ENCODE data around the gene ZNF260. TPM values are rescaled to one million over a fixed set of nuclear protein-coding genes. Genes with fewer than 3 reads are reported as not detected.

The ZNF260 gene
- total RNA-seq, 1 experiment from 2014 or later: 0.07 TPM

GRCh38 chr19:36501973-36502372 lies 26.1 kb downstream of the ZNF260 start:
- no peak overlapping the region for H3K27ac ChIP-seq (ENCODE audit: low read depth, low read length)
- no peak overlapping the region for H3K4me2 ChIP-seq (ENCODE audit: low read length)
- DNase-seq (ENCODE audit: low read depth, low spot score) (no peak), ATAC-seq (no peak)
- BruUV-seq (replicated peaks): no TSS peak
- RAD21 ChIA-PET (ENCODE audit: low non-redundant PET in 1 of 2, low total read pairs in 2 of 2, uncharacterized antibody in 2 of 2, unreplicated experiment in 2 of 2): no interaction called here
- H3K79me2 ChIP-seq (ENCODE audit: insufficient read depth, low read length): no peaks in the 10 kb centered on the region
- H3K36me3 ChIP-seq (ENCODE audit: control insufficient read depth in 1 of 2, insufficient read depth in 2 of 2, low read length in 2 of 2): no peaks in the 10 kb centered on the region
- intact Hi-C loops (cut with micrococcal nuclease): no loop called here
- CTCF ChIA-PET: no interaction called here
- H3K27me3 ChIP-seq (ENCODE audit: insufficient read depth, low read length): no peaks in the 10 kb centered on the region
- POLR2A ChIA-PET: no interaction called here
- no peaks in the 10 kb centered on the region for H4K20me1 ChIP-seq (ENCODE audit: insufficient read depth)
- H3K4me1 ChIP-seq (ENCODE audit: control insufficient read depth in 1 of 2, insufficient read depth in 2 of 2, low read length in 2 of 2): no peaks in the 10 kb centered on the region
- H3K4me3 ChIP-seq (replicated peaks in 1 of 2; ENCODE audit: low read depth in 1 of 2, low read length in 2 of 2): no peak overlapping the region
- H3K9me3 ChIP-seq (ENCODE audit: control insufficient read depth in 1 of 2, insufficient read depth in 1 of 2, low read depth in 1 of 2, low read length in 2 of 2): peaks cover 0 to 19% of the 10 kb centered on the region in 2 experiments; a peak in 2 of 4 replicates
- H3K9ac ChIP-seq (ENCODE audit: low read length): no peak overlapping the region
- H2AFZ ChIP-seq (ENCODE audit: low read depth, low read length, poor library complexity, severe bottlenecking): no peak overlapping the region
- no peaks in the 10 kb centered on the region for H3K9me2 ChIP-seq (ENCODE audit: insufficient read depth)
- no peak for TF ChIP-seq SP1 (IDR thresholded peaks at IDR 0.05; ENCODE audit: low read depth)
- TF ChIP-seq ATF3 (IDR thresholded peaks at IDR 0.05): no peak
- no peak for TF ChIP-seq TCF7L2 (IDR thresholded peaks at IDR 0.05; ENCODE audit: borderline replicate concordance, extremely low read depth, insufficient read depth, insufficient read length)
- no peak for TF ChIP-seq CEBPB (IDR thresholded peaks at IDR 0.05; ENCODE audit: low read depth)
- TF ChIP-seq MAX (IDR thresholded peaks at IDR 0.05): no peak
- no peak for TF ChIP-seq ZFX (IDR thresholded peaks at IDR 0.05)
- no peak for TF ChIP-seq POLR2AphosphoS5 (IDR thresholded peaks at IDR 0.05; ENCODE audit: low read depth, low read length)
- no peak for TF ChIP-seq JUND (IDR thresholded peaks at IDR 0.05)
- no peak for TF ChIP-seq CTCF (IDR thresholded peaks at IDR 0.05 in 2 of 3, conservative IDR thresholded peaks at IDR 0.05 in 1 of 3; ENCODE audit: borderline replicate concordance in 1 of 3, insufficient read depth in 1 of 3, low read depth in 2 of 3, low read length in 2 of 3)
- TF ChIP-seq CBX3 (IDR thresholded peaks at IDR 0.05; ENCODE audit: low read depth): no peak
